GM23248 (cell line): ENCODE data around the gene LNPK. TPM values are rescaled to one million over a fixed set of nuclear protein-coding genes. Genes with fewer than 3 reads are reported as not detected.

Experiments
- DNase-seq: peaks from one replicate; pipeline ENCODE4 v3.0.0-alpha.2; 2015
- H2AFZ ChIP-seq: fragments of 200-600 bp; sonication (generic); 2 replicates; pipeline ENCODE4 v1.6.1; 2016; ENCODE audit warnings: antibody characterized with exemption
- H3F3A ChIP-seq: fragments of 200-600 bp; sonication (generic); 2 replicates; pipeline ENCODE4 v1.6.1; 2016; ENCODE audit warnings: mild to moderate bottlenecking, antibody characterized with exemption, mixed run types; ENCODE audit not compliant: insufficient read depth
- H3K27ac ChIP-seq: fragments of 200-600 bp; sonication (generic); 2 replicates; pipeline ENCODE4 v1.5.1; 2016; ENCODE audit warnings: mild to moderate bottlenecking
- H3K27me3 ChIP-seq: fragments of 200-600 bp; sonication (generic); replicated peaks from 2 replicates; pipeline ENCODE4 v1.6.1; 2016; ENCODE audit warnings: mild to moderate bottlenecking; ENCODE audit not compliant: insufficient read depth
- H3K36me3 ChIP-seq: fragments of 200-600 bp; sonication (generic); 2 replicates; pipeline ENCODE4 v1.6.1; 2016; ENCODE audit warnings: low read depth, mild to moderate bottlenecking
- H3K4me1 ChIP-seq: fragments of 200-600 bp; sonication (generic); 2 replicates; pipeline ENCODE4 v1.6.1; 2016; ENCODE audit warnings: mild to moderate bottlenecking; ENCODE audit not compliant: insufficient read depth
- H3K4me2 ChIP-seq: fragments of 200-600 bp; sonication (generic); one replicate; pipeline ENCODE4 v1.6.1; 2016; ENCODE audit warnings: mild to moderate bottlenecking; ENCODE audit not compliant: unreplicated experiment
- H3K4me3 ChIP-seq: fragments of 200-600 bp; sonication (generic); 2 replicates; pipeline ENCODE4 v1.5.1; 2016; ENCODE audit warnings: mild to moderate bottlenecking
- H3K79me2 ChIP-seq: fragments of 200-600 bp; sonication (generic); 2 replicates; pipeline ENCODE4 v1.6.1; 2016; ENCODE audit warnings: mild to moderate bottlenecking; ENCODE audit not compliant: insufficient read depth
- H3K9ac ChIP-seq: fragments of 200-600 bp; sonication (generic); 2 replicates; pipeline ENCODE4 v1.6.1; 2016; ENCODE audit warnings: mild to moderate bottlenecking
- H3K9me2 ChIP-seq: fragments of 200-600 bp; sonication (generic); 2 replicates; pipeline ENCODE4 v1.6.1; 2016; ENCODE audit warnings: mixed run types, mild to moderate bottlenecking, moderate library complexity; ENCODE audit not compliant: insufficient read depth
- H3K9me3 ChIP-seq: fragments of 200-600 bp; sonication (generic); one replicate; pipeline ENCODE4 v1.6.1; 2017; ENCODE audit warnings: low read depth
- H4K20me1 ChIP-seq: fragments of 200-600 bp; sonication (generic); 2 replicates; pipeline ENCODE4 v1.6.0; 2016; ENCODE audit not compliant: insufficient read depth
- EZH2 ChIP-seq: fragments of 200-600 bp; sonication (generic); IDR thresholded peaks from 2 replicates; pipeline ENCODE4 v1.6.1; 2018; ENCODE audit warnings: antibody characterized with exemption, mild to moderate bottlenecking; ENCODE audit not compliant: insufficient read depth, poor library complexity, severe bottlenecking
- EZH2phosphoT487 ChIP-seq: fragments of 200-600 bp; sonication (generic); IDR thresholded peaks from 2 replicates; pipeline ENCODE4 v1.6.1; 2018; ENCODE audit warnings: antibody characterized with exemption, moderate library complexity, mild to moderate bottlenecking, low read depth; ENCODE audit not compliant: insufficient read depth
- WGBS, 2 experiments: methylation state at CpG; one replicate each; pipeline ENCODE4 v1.1.6; 2015 to 2017; ENCODE audit warnings: low lambda C conversion rate in 2 of 2, low coverage in 1 of 2; ENCODE audit errors: missing lambda C conversion rate in 2 of 2; 5-methylcytosine and 5-hydroxymethylcytosine counted together
- in situ Hi-C: fragments of 300-500 bp; cut with MboI; formaldehyde crosslinking; loops from 2 replicates; pipeline ENCODE4 v1.15.0; 2020
- polyA plus RNA-seq: library from polyadenylated mRNA; unstranded; fragments of >200 nt; fragmentation: Nextera tagmentation; extraction: Ambion mirVana; gene quantifications from 2 replicates; pipeline ENCODE4 v1.2.1, GENCODE V29; 2016
- total RNA-seq: library from RNA; depleted of rRNA; stranded (reverse); fragments of >200 nt; shearing (Covaris generic); gene quantifications from 2 replicates; pipeline ENCODE4 v1.2.3, GENCODE V29; 2014; rRNA removed

Gene LNPK
- total and polyA plus RNA-seq, 2 experiments from 2014 or later, result 66.1 to 68.3 TPM

GRCh38 chr2:175883586-175884194 is 118.4 kb downstream of the LNPK start:
- no peaks in the 10 kb centered on the region for H3K9me3 ChIP-seq
- H3K4me2 ChIP-seq, result no peak overlapping the region
- no peaks in the 10 kb centered on the region for H3K79me2 ChIP-seq
- H3F3A ChIP-seq, result no peaks in the 10 kb centered on the region
- no peaks in the 10 kb centered on the region for H3K36me3 ChIP-seq
- no peaks in the 10 kb centered on the region for H3K9me2 ChIP-seq
- in situ Hi-C loops, result no loop called here
- WGBS, 2 experiments, result 74 to 89% methylated on average over 7 of the region's 7 CpGs
- no peak overlapping the region for H3K4me3 ChIP-seq
- no peaks in the 10 kb centered on the region for H3K4me1 ChIP-seq
- no peaks in the 10 kb centered on the region for H4K20me1 ChIP-seq
- no peaks in the 10 kb centered on the region for H3K27me3 ChIP-seq
- no peak overlapping the region for H3K9ac ChIP-seq
- H3K27ac ChIP-seq, result no peak overlapping the region
- no peak for DNase-seq
- TF ChIP-seq EZH2 (no peak), EZH2phosphoT487 (no peak)
- no peak overlapping the region for H2AFZ ChIP-seq

GRCh38 chr2:175879679-175880078 is 122.4 kb downstream of the LNPK start:
- WGBS, 2 experiments, result 83 to 87% methylated on average over 3 of the region's 3 CpGs
- no peaks in the 10 kb centered on the region for H3K79me2 ChIP-seq
- DNase-seq, result no peak
- TF ChIP-seq EZH2 (no peak), EZH2phosphoT487 (no peak)
- no peaks in the 10 kb centered on the region for H3K36me3 ChIP-seq
- H3K9me2 ChIP-seq, result no peaks in the 10 kb centered on the region
- H3K4me1 ChIP-seq, result peaks cover 4% of the 10 kb centered on the region
- in situ Hi-C loops, result no loop called here
- no peak overlapping the region for H3K4me2 ChIP-seq
- H3K4me3 ChIP-seq, result no peak overlapping the region
- no peaks in the 10 kb centered on the region for H4K20me1 ChIP-seq
- no peaks in the 10 kb centered on the region for H3K27me3 ChIP-seq
- no peaks in the 10 kb centered on the region for H3K9me3 ChIP-seq
- no peaks in the 10 kb centered on the region; the same call in 1 of the 2 replicates for H3F3A ChIP-seq
- H2AFZ ChIP-seq, result no peak overlapping the region
- no peak overlapping the region for H3K9ac ChIP-seq
- H3K27ac ChIP-seq, result no peak overlapping the region

GRCh38 chr2:175877845-175878544 is 124.1 kb downstream of the LNPK start:
- TF ChIP-seq EZH2 (no peak), EZH2phosphoT487 (no peak)
- Histone ChIP-seq H2AFZ (no peak overlapping the region), H3K4me3 (no peak overlapping the region), H3K9me2 (no peaks in the 10 kb centered on the region), H3K79me2 (no peaks in the 10 kb centered on the region), H3K4me1 (peaks cover 21% of the 10 kb centered on the region), H3K36me3 (no peaks in the 10 kb centered on the region), H3K4me2 (no peak overlapping the region), H3K9ac (no peak overlapping the region), H3K27me3 (no peaks in the 10 kb centered on the region), H3K9me3 (no peaks in the 10 kb centered on the region), H3F3A (peaks cover 6% of the 10 kb centered on the region), H3K27ac (no peak overlapping the region), H4K20me1 (no peaks in the 10 kb centered on the region)
- WGBS, 2 experiments, result 41 to 54% methylated on average over 3 of the region's 3 CpGs
- DNase-seq, result peak; percentile 56
- in situ Hi-C loops, result no loop called here

- no peaks in the 10 kb centered on the region for H3K36me3 ChIP-seq
- no peaks in the 10 kb centered on the region for H3K9me3 ChIP-seq
- H3K27me3 ChIP-seq, result no peaks in the 10 kb centered on the region
- no peak overlapping the region for H3K4me2 ChIP-seq
- H3K4me1 ChIP-seq, result peaks cover 54% of the 10 kb centered on the region
- H3K79me2 ChIP-seq, result no peaks in the 10 kb centered on the region
- H3K9me2 ChIP-seq, result no peaks in the 10 kb centered on the region
- H3K9ac ChIP-seq, result no peak overlapping the region
- DNase-seq, result no peak
- H2AFZ ChIP-seq, result 0 out of 2 replicates have a peak overlapping the region, but pooled peaks have one; percentile 20
- H4K20me1 ChIP-seq, result no peaks in the 10 kb centered on the region
- peaks cover 24% of the 10 kb centered on the region for H3F3A ChIP-seq
- in situ Hi-C loops, result no loop called here
- no peak overlapping the region for H3K4me3 ChIP-seq
- TF ChIP-seq EZH2 (no peak), EZH2phosphoT487 (no peak)
- no peak overlapping the region for H3K27ac ChIP-seq
- 30 to 36% methylated on average over 3 of the region's 3 CpGs for WGBS, 2 experiments
Observed at GRCh38 chr2:175874291-175874690, 127.8 kb downstream of the LNPK start.

Other genes with a start within 250 kb of the LNPK start
- gene EVX2, start 81.7 kb upstream of the LNPK start, total RNA-seq, result not detected in 2 replicates
- gene EVX2, start 81.7 kb upstream of the LNPK start, polyA plus RNA-seq, result not detected in 2 replicates
- gene HOXD13, start 90.5 kb upstream of the LNPK start, total RNA-seq, result 1.0 and 3.8 TPM in 2 replicates
- gene HOXD13, start 90.5 kb upstream of the LNPK start, polyA plus RNA-seq, result 1.9 and 2.4 TPM in 2 replicates
- 0.22 TPM in 1 of 2 replicates, not detected in the other for gene HOXD12, start 97.5 kb upstream of the LNPK start, total RNA-seq
- 0.14 and 0.19 TPM in 2 replicates for gene HOXD12, start 97.5 kb upstream of the LNPK start, polyA plus RNA-seq
- 28.4 and 31.6 TPM in 2 replicates for gene HOXD11, start 105.0 kb upstream of the LNPK start, total RNA-seq
- gene HOXD11, start 105.0 kb upstream of the LNPK start, polyA plus RNA-seq, result 27.7 and 30.0 TPM in 2 replicates
- 17.2 and 23.5 TPM in 2 replicates for gene HOXD10, start 114.5 kb upstream of the LNPK start, total RNA-seq
- gene HOXD10, start 114.5 kb upstream of the LNPK start, polyA plus RNA-seq, result 10.9 and 16.0 TPM in 2 replicates
- gene HOXD9, start 120.5 kb upstream of the LNPK start, total RNA-seq, result 4.2 and 7.0 TPM in 2 replicates
- 5.7 and 7.2 TPM in 2 replicates for gene HOXD9, start 120.5 kb upstream of the LNPK start, polyA plus RNA-seq
- 23.4 and 27.8 TPM in 2 replicates for gene HOXD8, start 127.4 kb upstream of the LNPK start, total RNA-seq
- gene HOXD8, start 127.4 kb upstream of the LNPK start, polyA plus RNA-seq, result 18.0 and 19.7 TPM in 2 replicates
- gene HOXD4, start 149.3 kb upstream of the LNPK start, total RNA-seq, result 2.5 and 7.8 TPM in 2 replicates
- 0.54 and 1.4 TPM in 2 replicates for gene HOXD4, start 149.3 kb upstream of the LNPK start, polyA plus RNA-seq
- gene HOXD3, start 155.0 kb upstream of the LNPK start, total RNA-seq, result 3.2 and 5.2 TPM in 2 replicates
- 1.9 and 2.3 TPM in 2 replicates for gene HOXD3, start 155.0 kb upstream of the LNPK start, polyA plus RNA-seq
- 0.13 and 0.43 TPM in 2 replicates for gene HOXD1, start 186.4 kb upstream of the LNPK start, total RNA-seq
- gene HOXD1, start 186.4 kb upstream of the LNPK start, polyA plus RNA-seq, result 1.5 and 2.2 TPM in 2 replicates